GM12878 (cell line): Measurements from ENCODE around the gene PUS7. TPM values are rescaled to one million over a fixed set of nuclear protein-coding genes. Genes with fewer than 3 reads are reported as not detected.

Experiments used
- ATAC-seq: fragments of 200-7000 bp; cut with Tn5 transposase; 3 replicates; pipeline ENCODE4 v1.9.1; 2020; ENCODE audit warnings: mild to moderate bottlenecking, moderate library complexity
- BruUV-seq: library from RNA; stranded (reverse); fragments of 400-500 nt; replicated peaks from 2 replicates; lab custom pipeline; 2021; lab: Mats Ljungman, UMichigan
- CTCF ChIA-PET: fragments of 300-600 bp; sonication (Branson Sonifier 250); formaldehyde crosslinking; extraction: SDS; loops from one replicate; lab custom pipeline; 2021; ENCODE audit warnings: inconsistent platforms; lab: Yijun Ruan, JAX
- POLR2A ChIA-PET: fragments of 350-600 bp; formaldehyde crosslinking; extraction: SDS; loops from one replicate; lab custom pipeline; 2021; ENCODE audit warnings: inconsistent platforms; lab: Charles Lee
- RAD21 ChIA-PET: fragments of 300-600 bp; sonication (Branson Sonifier 250); formaldehyde crosslinking; loops from one replicate; lab custom pipeline; 2023; ENCODE audit warnings: antibody characterized with exemption; ENCODE audit not compliant: unreplicated experiment; lab: Charles Lee
- SMC1A ChIA-PET: fragments of 300-600 bp; sonication (Branson Sonifier 250); formaldehyde crosslinking; loops from one replicate; lab custom pipeline; 2023; ENCODE audit not compliant: unreplicated experiment, uncharacterized antibody; lab: Charles Lee
- DNase-seq: peaks from one replicate; pipeline ENCODE4 v3.0.0-alpha.2; 2011; ENCODE audit warnings: low read depth, low spot score
- FAIRE-seq: peaks from 3 replicates; lab custom pipeline; 2011; peaks lifted over from hg19 to GRCh38; lab: Jason Lieb, UNC
- H2AFZ ChIP-seq: 2 replicates; pipeline ENCODE4 v1.6.0; 2011; ENCODE audit warnings: low read depth, low read length, control low read depth; ENCODE audit not compliant: control insufficient read depth
- H3K27ac ChIP-seq: 2 replicates; pipeline ENCODE4 v1.5.1; 2011; ENCODE audit warnings: control low read depth; ENCODE audit not compliant: control insufficient read depth, insufficient read depth
- H3K27me3 ChIP-seq, 2 experiments: replicated peaks in 1 of 2; 2 replicates each; pipeline versions ENCODE4 v1.6.0 to v1.6.1; 2011; ENCODE audit warnings: low read length in 1 of 2; ENCODE audit not compliant: control insufficient read depth in 2 of 2, insufficient read depth in 2 of 2
- H3K36me3 ChIP-seq, 2 experiments: 2 replicates each; pipeline ENCODE4 v1.5.1; 2011; ENCODE audit warnings: low read length in 1 of 2; ENCODE audit not compliant: control insufficient read depth in 2 of 2, insufficient read depth in 2 of 2
- H3K4me1 ChIP-seq: 2 replicates; pipeline ENCODE4 v1.6.1; 2011; ENCODE audit warnings: mild to moderate bottlenecking, low read length, moderate library complexity, mixed read lengths; ENCODE audit not compliant: control insufficient read depth, insufficient read depth
- H3K4me2 ChIP-seq: 2 replicates; pipeline ENCODE4 v1.6.0; 2011; ENCODE audit warnings: control low read depth; ENCODE audit not compliant: control insufficient read depth, insufficient read depth
- H3K4me3 ChIP-seq: fragments of 200-600 bp; sonication (generic); 2 replicates; pipeline ENCODE4 v1.5.1; 2016
- H3K79me2 ChIP-seq: 2 replicates; pipeline ENCODE4 v1.6.0; 2011; ENCODE audit warnings: low read length; ENCODE audit not compliant: control insufficient read depth, insufficient read depth
- H3K9ac ChIP-seq: 2 replicates; pipeline ENCODE4 v1.8.0; 2011; ENCODE audit warnings: low read length, control low read depth, mixed read lengths; ENCODE audit not compliant: control insufficient read depth, insufficient read depth
- H3K9me3 ChIP-seq: replicated peaks from 3 replicates; pipeline ENCODE4 v1.5.1; 2011; ENCODE audit warnings: mild to moderate bottlenecking, low read length; ENCODE audit not compliant: control insufficient read depth, insufficient read depth
- H4K20me1 ChIP-seq: 2 replicates; pipeline ENCODE4 v1.6.0; 2011; ENCODE audit not compliant: control insufficient read depth, insufficient read depth
- HDAC6 ChIP-seq: fragments of 200-600 bp; sonication (generic); IDR thresholded peaks from one replicate; pipeline ENCODE4 v1.8.0; 2017; ENCODE audit warnings: antibody characterized with exemption; ENCODE audit not compliant: unreplicated experiment
- MTA3 ChIP-seq: IDR thresholded peaks from 2 replicates; pipeline ENCODE4 v1.6.1; 2012; ENCODE audit warnings: low read length, inconsistent platforms, borderline replicate concordance
- PML ChIP-seq: IDR thresholded peaks from 2 replicates; pipeline ENCODE4 v1.6.1; 2012; ENCODE audit warnings: low read length, inconsistent platforms
- POLR2A ChIP-seq: IDR thresholded peaks from 2 replicates; pipeline ENCODE4 v1.6.1; 2011; ENCODE audit warnings: low read depth, mild to moderate bottlenecking, low read length
- POLR2AphosphoS5 ChIP-seq: IDR thresholded peaks from 2 replicates; pipeline ENCODE4 v1.6.1; 2011; ENCODE audit warnings: mild to moderate bottlenecking, low read length, inconsistent platforms
- RAD51 ChIP-seq: fragments of 450-650 bp; IDR thresholded peaks from 2 replicates; pipeline ENCODE4 v1.6.1; 2016; ENCODE audit warnings: moderate library complexity, mild to moderate bottlenecking, inconsistent platforms
- RUNX3 ChIP-seq: IDR thresholded peaks from 2 replicates; pipeline ENCODE4 v1.6.1; 2012; ENCODE audit warnings: low read length, inconsistent platforms
- SMAD5 ChIP-seq: IDR thresholded peaks from 2 replicates; pipeline ENCODE4 v1.6.1; 2016; ENCODE audit warnings: antibody characterized with exemption, low read depth
- TAF1 ChIP-seq: IDR thresholded peaks from 2 replicates; pipeline ENCODE4 v1.6.1; 2011; ENCODE audit warnings: mild to moderate bottlenecking, low read depth, low read length, borderline replicate concordance
- TCF7 ChIP-seq: IDR thresholded peaks from 2 replicates; pipeline ENCODE4 v1.6.1; 2014; ENCODE audit warnings: antibody characterized with exemption, borderline replicate concordance
- ZNF384 ChIP-seq: IDR thresholded peaks from 2 replicates; pipeline ENCODE4 v1.6.1; 2012; ENCODE audit warnings: low read depth, mild to moderate bottlenecking, low read length, improper control_type of control experiment, borderline replicate concordance
- WGBS: methylation state at CpG from one replicate; pipeline ENCODE4 v1.1.6; 2016; ENCODE audit warnings: low lambda C conversion rate; ENCODE audit not compliant: insufficient replicate concordance, insufficient coverage; ENCODE audit errors: missing lambda C conversion rate; 5-methylcytosine and 5-hydroxymethylcytosine counted together
- in situ Hi-C: fragments of 300-500 bp; cut with MboI; formaldehyde crosslinking; loops from 9 replicates; pipeline ENCODE4 v1.14.3; 2018; ENCODE audit warnings: mixed read lengths
- intact Hi-C: fragments of 100-400 bp; cut with micrococcal nuclease; formaldehyde crosslinking; loops from one replicate; pipeline ENCODE4 v1.14.2; 2022; ENCODE audit not compliant: unreplicated experiment
- polyA plus RNA-seq, 11 experiments: library from polyadenylated mRNA; depleted of rRNA in 4 of 11; unstranded in 6 of 11; stranded (reverse) in 5 of 11; fragments of >200 nt; fragmentation: Nextera tagmentation in 4 of 11; fragmentation: Illumina TruSeq in 1 of 11; extraction: Ambion mirVana in 4 of 11; extraction: Trizol in 1 of 11; gene quantifications; 1 replicate in 1 of 11; 2 replicates in 10 of 11; pipeline versions ENCODE4 v1.2.1 to v1.2.3, GENCODE V29; 2011 to 2016; ENCODE audit warnings: inconsistent platforms in 2 of 11, missing spikeins in 2 of 11, low read depth in 1 of 11
- total RNA-seq, 4 experiments: library from RNA; depleted of rRNA in 3 of 4; stranded (reverse); fragments of >200 nt in 3 of 4; fragmentation: Illumina TruSeq in 1 of 4; extraction: Trizol in 1 of 4; gene quantifications; 2 replicates each; pipeline versions ENCODE4 v1.2.1 to v1.2.3, GENCODE V29; 2013 to 2021
- TF ChIP-seq, protein P1 (sequence below): fragments of 450-650 bp; IDR thresholded peaks from 2 replicates; pipeline ENCODE4 v1.6.1; 2016; ENCODE audit warnings: mild to moderate bottlenecking, moderate library complexity, borderline replicate concordance
- TF ChIP-seq, protein P2 (sequence below): fragments of 450-650 bp; IDR thresholded peaks from 2 replicates; pipeline ENCODE4 v1.6.1; 2017; ENCODE audit warnings: mild to moderate bottlenecking
- TF ChIP-seq, protein P3 (sequence below): IDR thresholded peaks from 2 replicates; pipeline ENCODE4 v1.6.1; 2012; ENCODE audit warnings: mild to moderate bottlenecking, low read depth, low read length

The PUS7 gene
- total and polyA plus RNA-seq, 10 of the 15 experiments (the other 5 are each of a cell fraction or from before 2014, with no cell fraction given), result 5.6 to 28.5 (median 22.4) TPM

DNA sequence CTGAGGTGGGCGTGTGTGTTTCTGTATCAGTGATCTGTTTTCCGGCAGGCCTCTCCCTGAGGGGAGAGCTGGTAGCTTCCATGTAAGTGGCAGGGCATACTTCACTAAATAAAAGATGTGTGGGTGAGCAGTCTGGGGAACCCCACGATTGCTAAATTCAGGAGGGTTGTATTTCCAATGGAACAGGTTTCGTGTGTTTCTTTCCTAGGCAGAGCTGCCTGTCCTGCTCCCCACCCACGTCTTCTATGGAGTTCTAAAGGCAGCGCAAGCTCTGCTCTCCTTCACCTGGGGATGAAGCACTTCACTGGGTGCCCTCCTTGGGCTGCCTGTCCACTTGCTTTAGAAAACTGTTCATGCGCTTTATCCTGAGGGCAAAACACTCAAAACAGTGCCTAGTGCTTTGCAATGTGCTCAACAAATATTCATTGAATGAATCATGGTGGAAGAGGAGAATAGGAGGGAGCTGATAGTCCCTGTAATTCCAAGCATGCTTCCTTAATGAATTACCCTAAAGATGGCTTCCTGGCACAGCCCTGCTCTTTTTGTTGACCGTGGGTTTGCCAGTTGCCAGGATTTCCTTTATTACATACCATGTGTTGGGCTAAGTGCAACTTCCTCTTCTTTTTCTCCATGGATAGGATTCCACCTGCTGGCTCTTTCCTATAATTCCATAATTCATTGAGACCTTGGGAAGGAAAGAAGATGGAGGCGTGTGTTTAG is 82.7 kb downstream of the PUS7 start (continued):
- TF ChIP-seq, protein P1, sequence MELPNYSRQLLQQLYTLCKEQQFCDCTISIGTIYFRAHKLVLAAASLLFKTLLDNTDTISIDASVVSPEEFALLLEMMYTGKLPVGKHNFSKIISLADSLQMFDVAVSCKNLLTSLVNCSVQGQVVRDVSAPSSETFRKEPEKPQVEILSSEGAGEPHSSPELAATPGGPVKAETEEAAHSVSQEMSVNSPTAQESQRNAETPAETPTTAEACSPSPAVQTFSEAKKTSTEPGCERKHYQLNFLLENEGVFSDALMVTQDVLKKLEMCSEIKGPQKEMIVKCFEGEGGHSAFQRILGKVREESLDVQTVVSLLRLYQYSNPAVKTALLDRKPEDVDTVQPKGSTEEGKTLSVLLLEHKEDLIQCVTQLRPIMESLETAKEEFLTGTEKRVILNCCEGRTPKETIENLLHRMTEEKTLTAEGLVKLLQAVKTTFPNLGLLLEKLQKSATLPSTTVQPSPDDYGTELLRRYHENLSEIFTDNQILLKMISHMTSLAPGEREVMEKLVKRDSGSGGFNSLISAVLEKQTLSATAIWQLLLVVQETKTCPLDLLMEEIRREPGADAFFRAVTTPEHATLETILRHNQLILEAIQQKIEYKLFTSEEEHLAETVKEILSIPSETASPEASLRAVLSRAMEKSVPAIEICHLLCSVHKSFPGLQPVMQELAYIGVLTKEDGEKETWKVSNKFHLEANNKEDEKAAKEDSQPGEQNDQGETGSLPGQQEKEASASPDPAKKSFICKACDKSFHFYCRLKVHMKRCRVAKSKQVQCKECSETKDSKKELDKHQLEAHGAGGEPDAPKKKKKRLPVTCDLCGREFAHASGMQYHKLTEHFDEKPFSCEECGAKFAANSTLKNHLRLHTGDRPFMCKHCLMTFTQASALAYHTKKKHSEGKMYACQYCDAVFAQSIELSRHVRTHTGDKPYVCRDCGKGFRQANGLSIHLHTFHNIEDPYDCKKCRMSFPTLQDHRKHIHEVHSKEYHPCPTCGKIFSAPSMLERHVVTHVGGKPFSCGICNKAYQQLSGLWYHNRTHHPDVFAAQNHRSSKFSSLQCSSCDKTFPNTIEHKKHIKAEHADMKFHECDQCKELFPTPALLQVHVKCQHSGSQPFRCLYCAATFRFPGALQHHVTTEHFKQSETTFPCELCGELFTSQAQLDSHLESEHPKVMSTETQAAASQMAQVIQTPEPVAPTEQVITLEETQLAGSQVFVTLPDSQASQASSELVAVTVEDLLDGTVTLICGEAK, result no peak
- TF ChIP-seq PML (no peak), TCF7 (no peak)

DNA sequence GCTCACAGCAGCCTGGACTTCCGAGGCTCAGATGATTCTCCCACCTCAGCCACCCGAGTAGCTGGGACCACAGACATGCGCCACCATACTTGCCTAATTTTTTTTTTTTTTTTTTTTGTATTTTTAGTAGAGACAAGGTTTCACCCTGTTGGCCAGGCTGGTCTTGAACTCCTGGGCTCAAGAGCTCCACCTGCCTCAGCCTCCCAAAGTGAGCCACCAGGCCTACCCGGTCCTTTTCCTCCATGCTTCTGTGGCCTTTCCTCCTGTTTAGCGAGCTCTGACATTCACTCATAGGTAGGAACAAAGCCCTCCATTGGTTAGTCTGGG is 83.3 kb downstream of the PUS7 start:
- no peak for ATAC-seq
- Histone ChIP-seq H3K79me2 (no peaks in the 10 kb centered on the region), H2AFZ (peak overlapping the region; percentile 19), H3K4me2 (no peak overlapping the region), H3K9ac (no peak overlapping the region), H4K20me1 (no peaks in the 10 kb centered on the region), H3K9me3 (no peaks in the 10 kb centered on the region; the same call in 2 of the 3 replicates), H3K4me1 (no peaks in the 10 kb centered on the region), H3K4me3 (no peak overlapping the region), H3K27me3 (no peaks in the 10 kb centered on the region), H3K27ac (no peak overlapping the region), H3K36me3 (no peaks in the 10 kb centered on the region)
- no peak for DNase-seq
- in situ Hi-C loops (no loop called here), intact Hi-C loops (no loop called here)
- ChIA-PET CTCF (interaction anchor here (1.0 kb wide), 1 partner anchor 9 kb away, joined by 3 read pairs; no protein-coding TSS in a partner anchor), SMC1A (interaction anchor here (1.4 kb wide), 1 partner anchor 11 kb away, joined by 4 read pairs; no protein-coding TSS in a partner anchor), RAD21 (interaction anchor here (0.7 kb wide), 1 partner anchor 198 kb away, joined by 3 read pairs; no protein-coding TSS in a partner anchor), POLR2A (interaction anchor here (0.6 to 0.7 kb wide), 3 partner anchors 115 to 183 kb away, joined by 4 to 7 read pairs (median 4); no protein-coding TSS in a partner anchor)
- BruUV-seq, result no TSS peak
- no peak for FAIRE-seq
- 42% methylated on average over 5 of the region's 5 CpGs for WGBS
- TF ChIP-seq RUNX3 (no peak), MTA3 (no peak), HDAC6 (no peak), POLR2A (no peak), TAF1 (no peak), POLR2AphosphoS5 (no peak), RAD51 (no peak), SMAD5 (no peak), ZNF384 (no peak)
- TF ChIP-seq, protein P2, sequence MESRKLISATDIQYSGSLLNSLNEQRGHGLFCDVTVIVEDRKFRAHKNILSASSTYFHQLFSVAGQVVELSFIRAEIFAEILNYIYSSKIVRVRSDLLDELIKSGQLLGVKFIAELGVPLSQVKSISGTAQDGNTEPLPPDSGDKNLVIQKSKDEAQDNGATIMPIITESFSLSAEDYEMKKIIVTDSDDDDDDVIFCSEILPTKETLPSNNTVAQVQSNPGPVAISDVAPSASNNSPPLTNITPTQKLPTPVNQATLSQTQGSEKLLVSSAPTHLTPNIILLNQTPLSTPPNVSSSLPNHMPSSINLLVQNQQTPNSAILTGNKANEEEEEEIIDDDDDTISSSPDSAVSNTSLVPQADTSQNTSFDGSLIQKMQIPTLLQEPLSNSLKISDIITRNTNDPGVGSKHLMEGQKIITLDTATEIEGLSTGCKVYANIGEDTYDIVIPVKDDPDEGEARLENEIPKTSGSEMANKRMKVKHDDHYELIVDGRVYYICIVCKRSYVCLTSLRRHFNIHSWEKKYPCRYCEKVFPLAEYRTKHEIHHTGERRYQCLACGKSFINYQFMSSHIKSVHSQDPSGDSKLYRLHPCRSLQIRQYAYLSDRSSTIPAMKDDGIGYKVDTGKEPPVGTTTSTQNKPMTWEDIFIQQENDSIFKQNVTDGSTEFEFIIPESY, result no peak
- TF ChIP-seq, protein P3, sequence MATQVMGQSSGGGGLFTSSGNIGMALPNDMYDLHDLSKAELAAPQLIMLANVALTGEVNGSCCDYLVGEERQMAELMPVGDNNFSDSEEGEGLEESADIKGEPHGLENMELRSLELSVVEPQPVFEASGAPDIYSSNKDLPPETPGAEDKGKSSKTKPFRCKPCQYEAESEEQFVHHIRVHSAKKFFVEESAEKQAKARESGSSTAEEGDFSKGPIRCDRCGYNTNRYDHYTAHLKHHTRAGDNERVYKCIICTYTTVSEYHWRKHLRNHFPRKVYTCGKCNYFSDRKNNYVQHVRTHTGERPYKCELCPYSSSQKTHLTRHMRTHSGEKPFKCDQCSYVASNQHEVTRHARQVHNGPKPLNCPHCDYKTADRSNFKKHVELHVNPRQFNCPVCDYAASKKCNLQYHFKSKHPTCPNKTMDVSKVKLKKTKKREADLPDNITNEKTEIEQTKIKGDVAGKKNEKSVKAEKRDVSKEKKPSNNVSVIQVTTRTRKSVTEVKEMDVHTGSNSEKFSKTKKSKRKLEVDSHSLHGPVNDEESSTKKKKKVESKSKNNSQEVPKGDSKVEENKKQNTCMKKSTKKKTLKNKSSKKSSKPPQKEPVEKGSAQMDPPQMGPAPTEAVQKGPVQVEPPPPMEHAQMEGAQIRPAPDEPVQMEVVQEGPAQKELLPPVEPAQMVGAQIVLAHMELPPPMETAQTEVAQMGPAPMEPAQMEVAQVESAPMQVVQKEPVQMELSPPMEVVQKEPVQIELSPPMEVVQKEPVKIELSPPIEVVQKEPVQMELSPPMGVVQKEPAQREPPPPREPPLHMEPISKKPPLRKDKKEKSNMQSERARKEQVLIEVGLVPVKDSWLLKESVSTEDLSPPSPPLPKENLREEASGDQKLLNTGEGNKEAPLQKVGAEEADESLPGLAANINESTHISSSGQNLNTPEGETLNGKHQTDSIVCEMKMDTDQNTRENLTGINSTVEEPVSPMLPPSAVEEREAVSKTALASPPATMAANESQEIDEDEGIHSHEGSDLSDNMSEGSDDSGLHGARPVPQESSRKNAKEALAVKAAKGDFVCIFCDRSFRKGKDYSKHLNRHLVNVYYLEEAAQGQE, result no peak
